ENCODE measurements around the gene AQP12A.
"Not testable (repeated sequence)": the region's sequence is repeated elsewhere in the genome, so short reads cannot be mapped to it uniquely, and the experiment has no call there.

The AQP12A gene

DNA sequence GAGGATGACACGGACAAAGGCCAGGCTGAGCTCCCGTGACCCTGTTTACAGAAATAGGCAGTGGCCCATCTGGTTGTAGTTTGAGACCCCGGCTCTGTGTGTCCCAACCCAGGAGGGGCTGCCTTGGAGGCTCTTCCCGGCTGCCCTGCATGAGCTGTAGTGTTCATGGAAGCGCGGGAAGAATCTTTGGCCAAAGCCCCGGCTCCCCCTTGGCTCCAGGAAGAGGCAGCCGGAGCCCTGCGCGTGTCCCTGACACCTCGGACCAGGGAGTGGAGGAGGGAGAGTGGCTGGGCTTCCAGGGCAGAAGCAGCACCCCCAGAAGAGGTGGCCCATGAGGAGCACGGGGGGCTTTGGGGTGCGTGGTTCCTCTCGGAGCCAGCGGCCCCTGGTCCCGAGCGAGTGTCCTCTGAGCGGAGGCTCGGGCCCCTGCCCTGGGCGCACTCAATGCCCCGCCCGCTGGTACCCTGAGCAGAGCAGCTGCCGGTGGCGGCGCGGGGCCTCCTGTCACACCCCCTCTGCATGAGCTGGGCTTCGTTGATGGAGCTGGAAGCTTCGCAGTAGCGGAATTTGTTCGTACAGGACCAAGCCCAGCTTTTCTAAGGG is 44.7 kb upstream of the AQP12A start:
- no peak overlapping the region for H3K27ac ChIP-seq (ENCODE audit: low read depth, low read length)
- no peaks in the 10 kb centered on the region for H3K9me3 ChIP-seq (ENCODE audit: control insufficient read depth, insufficient read depth, low read length)
- H3K9ac ChIP-seq (ENCODE audit: low read depth, low read length), result no peak overlapping the region
- H3K27me3 ChIP-seq (ENCODE audit: control insufficient read depth, insufficient read depth, low read length), result peaks cover 6% of the 10 kb centered on the region; the same call in 1 of the 2 replicates
- no peak overlapping the region for H3K4me3 ChIP-seq (ENCODE audit: low read depth, low read length)
- no peaks in the 10 kb centered on the region for H3K36me3 ChIP-seq (ENCODE audit: control insufficient read depth, insufficient read depth, low read length)
- peaks cover 7% of the 10 kb centered on the region; the same call in 1 of the 2 replicates for H3K4me1 ChIP-seq (ENCODE audit: control insufficient read depth, insufficient read depth, low read length)

DNA sequence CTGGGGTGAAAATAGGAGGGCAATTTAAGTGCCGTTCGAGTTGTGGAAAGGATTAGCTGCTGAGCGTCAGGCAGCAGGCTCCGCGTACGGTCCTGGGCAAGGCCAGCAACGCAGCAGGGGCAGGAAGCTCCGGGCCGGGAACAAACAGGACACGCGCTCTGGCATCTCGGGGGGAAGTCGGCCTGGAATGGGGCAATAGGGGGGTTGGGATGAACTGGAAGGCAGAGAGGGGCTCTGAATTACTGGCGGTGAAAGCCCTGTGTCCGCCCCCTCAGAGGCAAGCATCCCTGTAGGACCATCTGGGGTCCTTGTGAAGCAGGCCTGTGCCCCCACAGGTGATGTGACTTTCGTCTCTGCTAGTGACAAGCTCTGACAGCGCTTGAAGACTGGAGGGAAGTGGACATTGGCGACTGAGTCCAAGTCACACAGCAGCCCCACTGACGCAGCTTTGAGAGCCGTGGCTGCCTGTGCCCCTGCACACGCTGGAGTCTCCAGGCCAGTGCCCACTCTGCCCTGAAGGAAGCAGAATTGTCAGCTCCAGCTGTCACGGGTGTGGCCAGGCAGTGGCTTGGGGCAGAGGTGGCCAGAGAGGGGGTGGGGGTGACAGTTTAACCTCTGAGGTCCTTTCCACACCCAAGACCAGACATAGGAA is 44.0 kb upstream of the AQP12A start:
- H3K36me3 ChIP-seq (ENCODE audit: control insufficient read depth, insufficient read depth, low read length), result no peaks in the 10 kb centered on the region
- no peaks in the 10 kb centered on the region for H3K9me3 ChIP-seq (ENCODE audit: control insufficient read depth, insufficient read depth, low read length)
- no peak overlapping the region for H3K9ac ChIP-seq (ENCODE audit: low read depth, low read length)
- H3K4me1 ChIP-seq (ENCODE audit: control insufficient read depth, insufficient read depth, low read length), result peaks cover 7% of the 10 kb centered on the region; the same call in 1 of the 2 replicates
- peaks cover 6% of the 10 kb centered on the region; the same call in 1 of the 2 replicates for H3K27me3 ChIP-seq (ENCODE audit: control insufficient read depth, insufficient read depth, low read length)
- no peak overlapping the region for H3K27ac ChIP-seq (ENCODE audit: low read depth, low read length)
- no peak overlapping the region for H3K4me3 ChIP-seq (ENCODE audit: low read depth, low read length)

DNA sequence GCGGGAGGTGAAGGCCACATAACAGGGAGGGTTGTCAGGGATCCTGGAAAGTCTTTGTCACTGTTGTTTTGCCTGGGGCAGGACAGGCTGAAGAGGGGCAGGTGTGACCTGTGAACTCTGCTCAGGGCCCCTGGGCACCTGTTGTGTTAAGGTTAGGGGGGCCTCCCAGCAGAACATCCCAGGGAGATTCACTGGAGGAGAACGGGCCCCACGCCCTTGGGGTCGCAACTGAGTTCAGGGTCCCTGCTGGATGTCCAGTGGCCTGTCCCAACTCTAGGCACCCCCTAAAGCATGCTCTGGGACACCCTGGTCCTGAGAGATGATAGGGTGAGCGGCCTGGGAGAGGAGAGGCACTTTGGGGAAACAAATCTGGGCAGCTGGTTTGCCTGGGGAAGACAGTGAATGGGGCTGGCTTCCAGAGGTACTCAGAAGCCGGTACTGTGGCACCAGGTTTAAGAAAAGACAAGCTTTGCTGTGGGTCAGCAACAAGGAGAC is 43.5 kb upstream of the AQP12A start:
- Histone ChIP-seq H3K36me3 (ENCODE audit: control insufficient read depth, insufficient read depth, low read length) (no peaks in the 10 kb centered on the region), H3K27ac (ENCODE audit: low read depth, low read length) (no peak overlapping the region), H3K4me1 (ENCODE audit: control insufficient read depth, insufficient read depth, low read length) (peaks cover 7% of the 10 kb centered on the region; the same call in 1 of the 2 replicates), H3K9ac (ENCODE audit: low read depth, low read length) (no peak overlapping the region), H3K4me3 (ENCODE audit: low read depth, low read length) (no peak overlapping the region), H3K9me3 (ENCODE audit: control insufficient read depth, insufficient read depth, low read length) (no peaks in the 10 kb centered on the region), H3K27me3 (ENCODE audit: control insufficient read depth, insufficient read depth, low read length) (peaks cover 6% of the 10 kb centered on the region; the same call in 1 of the 2 replicates)

DNA sequence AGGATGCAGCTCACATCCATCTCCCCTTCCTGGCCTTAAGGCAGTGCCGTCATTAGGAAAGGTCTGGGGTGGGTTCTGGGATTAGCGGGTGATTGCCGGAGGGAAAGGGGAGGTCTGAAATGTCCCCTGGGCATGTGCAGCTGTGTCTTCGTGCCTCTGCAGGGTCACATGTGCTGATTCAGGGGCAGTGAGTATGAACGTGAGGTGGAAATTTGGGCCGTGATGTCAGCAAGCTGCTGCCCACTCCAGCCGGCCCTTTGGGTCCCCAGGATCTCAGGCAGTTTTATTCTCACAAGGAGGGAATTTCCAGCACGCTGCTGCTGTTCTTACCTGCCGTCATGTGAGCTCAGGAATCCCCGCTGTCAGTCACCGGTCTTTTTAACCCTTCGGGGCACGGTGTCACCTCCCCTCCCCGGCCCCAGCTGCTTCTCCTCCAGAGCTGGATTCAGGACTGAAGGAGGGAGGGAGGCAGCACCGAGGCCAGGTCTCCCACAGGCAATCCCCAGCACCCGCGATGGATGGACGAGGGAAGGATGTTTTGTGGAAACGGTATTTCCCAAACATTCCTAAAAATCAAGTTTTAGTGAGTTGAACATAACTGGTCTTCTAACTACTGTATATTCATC is 42.9 kb upstream of the AQP12A start:
- peaks cover 7% of the 10 kb centered on the region; the same call in 1 of the 2 replicates for H3K4me1 ChIP-seq (ENCODE audit: control insufficient read depth, insufficient read depth, low read length)
- peaks cover 6% of the 10 kb centered on the region; the same call in 1 of the 2 replicates for H3K27me3 ChIP-seq (ENCODE audit: control insufficient read depth, insufficient read depth, low read length)
- no peaks in the 10 kb centered on the region for H3K36me3 ChIP-seq (ENCODE audit: control insufficient read depth, insufficient read depth, low read length)
- H3K4me3 ChIP-seq (ENCODE audit: low read depth, low read length), result no peak overlapping the region
- H3K9ac ChIP-seq (ENCODE audit: low read depth, low read length), result no peak overlapping the region
- no peaks in the 10 kb centered on the region for H3K9me3 ChIP-seq (ENCODE audit: control insufficient read depth, insufficient read depth, low read length)
- H3K27ac ChIP-seq (ENCODE audit: low read depth, low read length), result no peak overlapping the region

DNA sequence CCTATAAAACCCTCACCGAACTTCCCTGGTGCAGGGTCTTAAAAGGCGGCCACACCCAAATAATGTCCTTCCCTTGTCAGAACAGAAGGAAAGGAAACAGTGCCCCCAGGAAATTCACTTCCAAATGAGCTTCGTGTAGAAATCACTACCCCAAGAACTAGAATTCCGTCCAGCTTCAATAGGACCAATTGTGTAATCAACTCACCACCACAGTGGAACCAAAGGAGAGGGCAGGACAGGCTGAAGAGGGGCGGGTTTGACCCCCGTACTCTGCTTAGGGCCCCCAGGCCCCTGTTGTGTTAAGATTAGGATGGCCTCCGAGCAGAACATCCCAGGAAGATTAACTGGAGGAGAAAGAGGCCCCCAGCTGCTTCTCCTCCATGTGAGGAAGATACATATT is 42.3 kb upstream of the AQP12A start:
- Histone ChIP-seq H3K36me3 (ENCODE audit: control insufficient read depth, insufficient read depth, low read length) (no peaks in the 10 kb centered on the region), H3K4me1 (ENCODE audit: control insufficient read depth, insufficient read depth, low read length) (peaks cover 7% of the 10 kb centered on the region; the same call in 1 of the 2 replicates), H3K27ac (ENCODE audit: low read depth, low read length) (no peak overlapping the region), H3K9ac (ENCODE audit: low read depth, low read length) (no peak overlapping the region), H3K9me3 (ENCODE audit: control insufficient read depth, insufficient read depth, low read length) (no peaks in the 10 kb centered on the region), H3K4me3 (ENCODE audit: low read depth, low read length) (no peak overlapping the region), H3K27me3 (ENCODE audit: control insufficient read depth, insufficient read depth, low read length) (peaks cover 6% of the 10 kb centered on the region; the same call in 1 of the 2 replicates)

DNA sequence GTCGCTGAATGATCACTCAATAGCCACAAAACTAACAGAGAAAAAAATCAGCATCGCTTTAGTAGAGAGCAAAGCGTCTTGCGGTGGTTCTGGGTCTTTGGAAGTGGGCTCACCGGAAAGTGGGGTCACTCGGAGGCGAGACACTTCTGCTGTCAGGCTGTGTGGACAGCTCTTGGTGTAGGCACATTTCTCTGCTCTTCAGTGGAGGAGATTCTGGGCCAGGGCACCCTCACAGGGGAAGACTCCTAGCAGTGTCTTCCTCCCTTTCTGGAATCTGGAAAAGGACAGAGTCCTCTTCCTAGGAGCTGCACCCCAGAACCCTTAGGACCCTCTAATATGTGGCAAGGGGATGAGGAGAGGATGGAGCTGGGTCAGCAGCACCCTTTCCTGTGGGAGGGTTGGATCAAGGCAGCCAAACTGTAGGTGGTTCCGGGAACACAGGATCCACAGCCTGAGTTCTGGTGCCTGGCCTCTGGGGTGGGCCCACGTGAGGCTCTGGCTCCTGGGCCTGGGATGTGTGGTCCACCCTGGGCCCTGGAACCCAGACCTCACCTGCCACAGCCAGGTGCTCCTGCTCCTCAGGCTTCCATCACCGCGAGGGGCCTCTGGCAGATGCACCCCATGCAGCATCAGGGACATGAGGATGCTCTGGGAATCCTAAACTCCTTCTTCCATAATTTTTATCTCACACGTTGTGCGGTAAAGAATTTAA is 41.3 kb upstream of the AQP12A start:
- Histone ChIP-seq H3K9me3 (ENCODE audit: control insufficient read depth, insufficient read depth, low read length) (no peaks in the 10 kb centered on the region), H3K9ac (ENCODE audit: low read depth, low read length) (no peak overlapping the region), H3K27ac (ENCODE audit: low read depth, low read length) (no peak overlapping the region), H3K4me1 (ENCODE audit: control insufficient read depth, insufficient read depth, low read length) (peaks cover 7% of the 10 kb centered on the region; the same call in 1 of the 2 replicates), H3K36me3 (ENCODE audit: control insufficient read depth, insufficient read depth, low read length) (no peaks in the 10 kb centered on the region), H3K27me3 (ENCODE audit: control insufficient read depth, insufficient read depth, low read length) (peaks cover 6% of the 10 kb centered on the region; the same call in 1 of the 2 replicates), H3K4me3 (ENCODE audit: low read depth, low read length) (no peak overlapping the region)

DNA sequence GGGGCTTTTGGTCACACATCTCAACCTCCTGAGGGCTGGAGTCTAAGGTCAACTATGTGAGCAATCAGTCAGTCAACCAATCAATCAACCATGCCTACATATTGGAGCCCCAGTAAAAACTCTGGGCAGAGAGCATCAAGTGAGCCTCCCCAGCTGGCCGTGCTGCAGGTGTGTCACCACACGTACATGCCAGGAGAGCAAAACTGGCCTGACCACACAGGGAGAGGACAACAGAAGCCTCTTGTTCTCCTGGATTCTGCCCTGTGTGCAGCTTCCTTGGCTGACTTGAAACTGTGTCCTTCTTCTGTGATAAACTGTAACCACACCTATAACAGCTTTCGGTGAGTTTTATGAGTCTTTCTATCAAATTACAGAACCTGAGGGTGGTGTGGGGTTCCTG is 40.5 kb upstream of the AQP12A start:
- Histone ChIP-seq H3K4me1 (ENCODE audit: control insufficient read depth, insufficient read depth, low read length) (peaks cover 7% of the 10 kb centered on the region; the same call in 1 of the 2 replicates), H3K27ac (ENCODE audit: low read depth, low read length) (no peak overlapping the region), H3K9me3 (ENCODE audit: control insufficient read depth, insufficient read depth, low read length) (no peaks in the 10 kb centered on the region), H3K36me3 (ENCODE audit: control insufficient read depth, insufficient read depth, low read length) (no peaks in the 10 kb centered on the region), H3K4me3 (ENCODE audit: low read depth, low read length) (no peak overlapping the region), H3K27me3 (ENCODE audit: control insufficient read depth, insufficient read depth, low read length) (peaks cover 6% of the 10 kb centered on the region; the same call in 1 of the 2 replicates), H3K9ac (ENCODE audit: low read depth, low read length) (no peak overlapping the region)

DNA sequence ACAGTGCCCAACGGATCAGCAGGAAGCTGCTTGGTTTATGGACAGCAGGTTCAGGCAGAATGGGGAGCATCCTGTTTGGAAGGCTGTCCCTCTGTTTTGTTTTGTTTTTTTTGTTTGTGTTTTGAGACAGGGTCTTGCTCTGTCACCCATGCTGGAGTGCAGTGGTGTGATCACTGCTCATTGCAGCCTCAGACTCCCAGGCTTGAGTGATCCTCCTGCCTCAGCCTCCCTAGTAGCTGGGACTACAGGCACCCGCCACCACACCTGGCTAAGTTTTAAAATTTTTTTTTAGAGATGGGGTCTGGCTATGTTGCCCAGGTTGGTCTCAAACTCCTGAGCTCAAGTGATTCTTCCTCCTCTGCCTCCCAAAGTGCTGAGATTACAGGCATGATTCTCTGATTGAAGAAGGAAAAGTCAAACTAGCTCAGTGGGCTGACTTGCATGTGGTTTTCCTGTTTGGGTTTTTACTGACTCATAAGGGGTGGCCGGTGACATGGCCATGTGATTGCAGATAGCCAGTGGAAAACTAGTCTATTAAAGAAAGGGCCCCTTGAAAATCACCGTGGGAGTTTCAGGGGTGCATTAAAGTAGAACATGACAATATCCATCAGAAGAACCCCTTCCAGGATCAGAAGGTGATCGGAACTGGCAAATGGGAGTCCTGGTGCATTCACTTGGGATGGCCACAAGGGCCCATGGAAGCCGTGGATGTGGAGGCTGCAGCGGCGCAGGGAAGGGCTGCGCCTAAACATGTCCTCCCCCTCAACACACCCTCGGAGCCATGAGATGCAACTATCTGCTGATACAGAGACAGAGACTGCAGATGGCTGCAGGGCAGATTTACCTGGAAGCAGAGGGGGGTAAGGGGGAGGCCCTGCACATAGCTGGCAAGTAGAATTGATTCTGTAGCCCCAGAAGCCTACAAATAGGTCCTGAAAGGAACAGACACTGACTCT is 35.5 kb upstream of the AQP12A start:
- Histone ChIP-seq H3K27me3 (ENCODE audit: control insufficient read depth, insufficient read depth, low read length) (peaks cover 6% of the 10 kb centered on the region), H3K27ac (ENCODE audit: low read depth, low read length) (no peak overlapping the region), H3K9me3 (ENCODE audit: control insufficient read depth, insufficient read depth, low read length) (no peaks in the 10 kb centered on the region), H3K36me3 (ENCODE audit: control insufficient read depth, insufficient read depth, low read length) (no peaks in the 10 kb centered on the region), H3K4me1 (ENCODE audit: control insufficient read depth, insufficient read depth, low read length) (no peaks in the 10 kb centered on the region), H3K9ac (ENCODE audit: low read depth, low read length) (no peak overlapping the region), H3K4me3 (ENCODE audit: low read depth, low read length) (no peak overlapping the region)

DNA sequence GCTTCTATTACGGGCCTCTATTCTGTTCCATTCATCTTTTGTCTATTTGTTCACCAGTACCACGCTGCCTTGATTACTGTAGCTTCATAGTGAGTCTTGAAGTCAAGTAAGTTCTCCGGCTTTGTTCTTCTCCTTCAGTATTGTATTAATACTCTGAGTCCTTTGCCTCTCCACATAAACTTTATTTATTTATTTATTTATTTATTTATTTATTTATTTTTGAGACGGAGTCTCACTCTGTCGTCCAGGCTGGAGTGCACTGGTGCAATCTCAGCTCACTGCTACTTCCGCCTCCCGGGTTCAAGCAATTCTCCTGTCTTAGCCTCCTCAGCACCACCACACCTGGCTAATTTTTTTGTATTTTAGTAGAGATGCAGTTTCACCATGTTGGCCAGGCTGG is 31.8 kb upstream of the AQP12A start:
- H3K9me3 ChIP-seq (ENCODE audit: control insufficient read depth, insufficient read depth, low read length); H3K27me3 ChIP-seq (ENCODE audit: control insufficient read depth, insufficient read depth, low read length); H3K4me3 ChIP-seq (ENCODE audit: low read depth, low read length); H3K36me3 ChIP-seq (ENCODE audit: control insufficient read depth, insufficient read depth, low read length); H3K27ac ChIP-seq (ENCODE audit: low read depth, low read length); H3K9ac ChIP-seq (ENCODE audit: low read depth, low read length); H3K4me1 ChIP-seq (ENCODE audit: control insufficient read depth, insufficient read depth, low read length): not testable (repeated sequence)

DNA sequence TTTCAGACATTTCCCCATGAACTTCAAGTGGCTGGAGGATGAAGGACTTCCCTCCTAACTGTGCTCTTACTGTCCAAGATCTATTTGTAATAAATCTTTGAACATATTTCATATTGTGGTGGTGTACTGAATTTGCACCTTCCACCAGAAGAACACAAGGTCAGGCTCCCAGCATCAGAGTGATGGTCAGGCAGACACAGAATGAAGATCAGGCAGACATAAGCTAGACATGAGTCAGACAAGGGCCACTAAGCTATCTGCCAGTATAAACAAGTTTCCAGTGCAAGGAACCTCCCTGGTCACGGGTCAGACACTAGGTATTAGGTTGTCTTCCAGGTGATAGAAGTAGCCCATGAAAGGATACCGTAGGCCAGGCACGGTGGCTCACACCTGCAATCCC is 29.0 kb upstream of the AQP12A start:
- peaks cover 4% of the 10 kb centered on the region for H3K27me3 ChIP-seq (ENCODE audit: control insufficient read depth, insufficient read depth, low read length)
- H3K4me3 ChIP-seq (ENCODE audit: low read depth, low read length), result no peak overlapping the region
- no peak overlapping the region for H3K27ac ChIP-seq (ENCODE audit: low read depth, low read length)
- H3K9me3 ChIP-seq (ENCODE audit: control insufficient read depth, insufficient read depth, low read length), result peaks cover 3% of the 10 kb centered on the region; the same call in 1 of the 2 replicates
- H3K36me3 ChIP-seq (ENCODE audit: control insufficient read depth, insufficient read depth, low read length), result no peaks in the 10 kb centered on the region
- H3K9ac ChIP-seq (ENCODE audit: low read depth, low read length), result no peak overlapping the region
- H3K4me1 ChIP-seq (ENCODE audit: control insufficient read depth, insufficient read depth, low read length), result no peaks in the 10 kb centered on the region
